IMR-90 (cell line): ENCODE results near the gene AFF2. TPM values are rescaled to one million over a fixed set of nuclear protein-coding genes. Genes with fewer than 3 reads are reported as not detected.

Experiments used
- ATAC-seq: fragments of 200-7000 bp; cut with Tn5 transposase; 2 replicates; pipeline ENCODE4 v1.9.1; 2020; ENCODE audit warnings: low read depth, mild to moderate bottlenecking, moderate library complexity
- BruUV-seq: library from RNA; stranded (reverse); fragments of 400-500 nt; replicated peaks from 2 replicates; lab custom pipeline; 2021; lab: Mats Ljungman, UMichigan
- CTCF ChIA-PET: fragments of 300-600 bp; formaldehyde crosslinking; extraction: SDS; loops from one replicate; lab custom pipeline; 2021; ENCODE audit warnings: antibody characterized with exemption; lab: Yijun Ruan, JAX
- POLR2A ChIA-PET: fragments of 300-600 bp; sonication (Branson Sonifier 250); formaldehyde crosslinking; loops from one replicate; lab custom pipeline; 2022; ENCODE audit warnings: antibody characterized with exemption; ENCODE audit not compliant: unreplicated experiment; lab: Charles Lee
- DNase-seq: peaks from one replicate; pipeline ENCODE4 v3.0.0; 2013
- H2AFZ ChIP-seq: replicated peaks from 2 replicates; pipeline ENCODE3; 2013; ENCODE audit warnings: low read length, mild to moderate bottlenecking; ENCODE audit not compliant: poor library complexity
- H2AK5ac ChIP-seq: 2 replicates; pipeline ENCODE4 v1.6.1; 2013; ENCODE audit warnings: low read depth, low read length, inconsistent platforms
- H2AK9ac ChIP-seq: replicated peaks from 2 replicates; pipeline ENCODE3; 2013; ENCODE audit warnings: mild to moderate bottlenecking, low read depth, low read length, moderate library complexity; ENCODE audit not compliant: poor library complexity
- H2BK120ac ChIP-seq: 2 replicates; pipeline ENCODE4 v1.6.1; 2013; ENCODE audit warnings: low read depth, low read length, inconsistent platforms
- H2BK15ac ChIP-seq: 3 replicates; pipeline ENCODE4 v1.6.1; 2013; ENCODE audit warnings: low read depth, low read length, inconsistent platforms
- H2BK20ac ChIP-seq: 2 replicates; pipeline ENCODE4 v1.6.1; 2013; ENCODE audit warnings: low read depth, mild to moderate bottlenecking, inconsistent platforms, low read length, moderate library complexity
- H2BK5ac ChIP-seq: 2 replicates; pipeline ENCODE4 v1.6.1; 2013; ENCODE audit warnings: mild to moderate bottlenecking, low read depth, low read length, inconsistent platforms; ENCODE audit not compliant: poor library complexity, severe bottlenecking
- H3K14ac ChIP-seq: replicated peaks from 2 replicates; pipeline ENCODE4 v1.6.1; 2013; ENCODE audit warnings: low read depth, low read length, inconsistent platforms
- H3K18ac ChIP-seq: 2 replicates; pipeline ENCODE4 v1.6.1; 2013; ENCODE audit warnings: low read depth, low read length, control low read depth
- H3K23ac ChIP-seq: 2 replicates; pipeline ENCODE4 v1.6.1; 2013; ENCODE audit warnings: low read depth, low read length, inconsistent platforms
- H3K27ac ChIP-seq: 2 replicates; pipeline ENCODE4 v1.5.1; 2013; ENCODE audit warnings: mild to moderate bottlenecking, control low read depth, low read length; ENCODE audit not compliant: insufficient read depth
- H3K27me3 ChIP-seq: 2 replicates; pipeline ENCODE4 v1.6.1; 2013; ENCODE audit warnings: low read length; ENCODE audit not compliant: control insufficient read depth, insufficient read depth
- H3K36me3 ChIP-seq: 2 replicates; pipeline ENCODE4 v1.6.1; 2013; ENCODE audit warnings: low read length, mixed read lengths; ENCODE audit not compliant: control insufficient read depth, insufficient read depth
- H3K4ac ChIP-seq: 2 replicates; pipeline ENCODE4 v1.6.1; 2013; ENCODE audit warnings: low read depth, low read length, inconsistent platforms
- H3K4me1 ChIP-seq: 2 replicates; pipeline ENCODE4 v1.6.1; 2013; ENCODE audit warnings: low read length, mixed read lengths; ENCODE audit not compliant: control insufficient read depth, insufficient read depth
- H3K4me2 ChIP-seq: 2 replicates; pipeline ENCODE4 v1.6.1; 2013; ENCODE audit warnings: low read depth, mild to moderate bottlenecking, control low read depth, low read length, moderate library complexity
- H3K4me3 ChIP-seq: 2 replicates; pipeline ENCODE4 v1.5.1; 2013; ENCODE audit warnings: low read depth, mild to moderate bottlenecking, control low read depth, low read length, moderate library complexity; ENCODE audit not compliant: insufficient read depth
- H3K56ac ChIP-seq: 2 replicates; pipeline ENCODE4 v1.6.1; 2013; ENCODE audit warnings: low read length, inconsistent platforms; ENCODE audit not compliant: insufficient read depth; ENCODE audit errors: extremely low read depth
- H3K79me1 ChIP-seq, 2 experiments: 2 replicates each; pipeline ENCODE4 v1.6.1; 2013; ENCODE audit warnings: low read length in 2 of 2, inconsistent platforms in 1 of 2, low read depth in 1 of 2
- H3K9ac ChIP-seq: 2 replicates; pipeline ENCODE4 v1.6.1; 2013; ENCODE audit warnings: low read depth, low read length, control low read depth
- H3K9me1 ChIP-seq: 2 replicates; pipeline ENCODE4 v1.6.1; 2013; ENCODE audit warnings: low read length, inconsistent platforms; ENCODE audit not compliant: insufficient read depth
- H3K9me3 ChIP-seq: 2 replicates; pipeline ENCODE4 v1.6.1; 2013; ENCODE audit warnings: low read length; ENCODE audit not compliant: control insufficient read depth, insufficient read depth
- H4K20me1 ChIP-seq: 2 replicates; pipeline ENCODE4 v1.6.1; 2013; ENCODE audit warnings: low read length, inconsistent platforms; ENCODE audit not compliant: insufficient read depth
- H4K5ac ChIP-seq: 2 replicates; pipeline ENCODE4 v1.6.1; 2013; ENCODE audit warnings: mild to moderate bottlenecking, low read depth, low read length, control low read depth
- H4K8ac ChIP-seq, 2 experiments: 2 replicates each; pipeline ENCODE4 v1.6.1; 2013; ENCODE audit warnings: low read depth in 2 of 2, low read length in 2 of 2, control low read depth in 1 of 2, inconsistent platforms in 1 of 2
- H4K91ac ChIP-seq: 2 replicates; pipeline ENCODE4 v1.6.1; 2013; ENCODE audit warnings: low read depth, low read length, inconsistent platforms; ENCODE audit not compliant: insufficient read depth
- MAFK ChIP-seq: IDR thresholded peaks from 2 replicates; pipeline ENCODE4 v1.6.1; 2012; ENCODE audit warnings: low read depth, low read length, improper control_type of control experiment
- RFX5 ChIP-seq: IDR thresholded peaks from 2 replicates; pipeline ENCODE4 v1.8.0; 2012; ENCODE audit warnings: low read depth, mild to moderate bottlenecking, low read length, moderate library complexity
- dilution Hi-C: fragments of 300-500 bp; cut with HindIII; formaldehyde crosslinking; loops from one replicate; pipeline ENCODE4 v1.14.3; 2018; ENCODE audit warnings: low sequenced_read_pairs; ENCODE audit not compliant: unreplicated experiment
- in situ Hi-C: fragments of 300-500 bp; cut with MboI; formaldehyde crosslinking; loops from 3 replicates; pipeline ENCODE4 v1.14.3; 2019; ENCODE audit warnings: low sequenced_read_pairs, inconsistent platforms, mixed read lengths
- intact Hi-C: fragments of 100-400 bp; cut with micrococcal nuclease; formaldehyde crosslinking; loops from 2 replicates; pipeline ENCODE4 v1.10.0; 2022
- polyA plus RNA-seq, 3 experiments: library from polyadenylated mRNA; depleted of rRNA; stranded (reverse); fragments of >200 nt; gene quantifications; 2 replicates each; pipeline ENCODE4 v1.2.3, GENCODE V29; 2012; ENCODE audit warnings: low replicate concordance in 1 of 3
- total RNA-seq: library from RNA; depleted of rRNA; stranded (reverse); fragments of >200 nt; gene quantifications from 2 replicates; pipeline ENCODE4 v1.2.3, GENCODE V29; 2012

The AFF2 gene
- total and polyA plus RNA-seq, 2 of the 4 experiments (the other 2 are of a cell fraction): 0.15 to 0.72 TPM

DNA sequence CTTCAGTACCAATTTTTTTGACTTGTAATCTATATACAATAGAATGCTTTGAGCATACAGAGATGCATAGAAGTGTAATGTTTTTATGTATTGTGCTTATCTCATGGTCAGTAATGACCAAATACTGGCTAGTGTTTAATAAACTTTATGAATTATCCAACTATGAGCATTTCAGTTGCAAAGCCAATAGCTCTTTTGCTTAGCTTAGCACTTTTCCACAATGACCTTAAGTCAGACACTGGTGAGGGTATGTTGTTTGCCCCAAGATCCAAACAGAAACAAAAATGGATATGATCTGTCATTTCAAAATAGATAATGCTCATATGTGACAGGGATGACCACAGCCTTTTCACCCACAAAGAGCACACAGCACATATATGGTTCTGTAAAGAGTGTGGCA is 393.0 kb downstream of the AFF2 start:
- CTCF ChIA-PET: no interaction called here
- H4K8ac ChIP-seq: no peak overlapping the region
- H2BK15ac ChIP-seq: no peak overlapping the region
- no peak overlapping the region for H2BK120ac ChIP-seq
- no peak overlapping the region for H4K91ac ChIP-seq
- no peaks in the 10 kb centered on the region for H3K9me3 ChIP-seq
- intact Hi-C loops (no loop called here), in situ Hi-C loops (no loop called here), dilution Hi-C loops (no loop called here)
- no peak overlapping the region for H3K56ac ChIP-seq
- no peaks in the 10 kb centered on the region for H3K79me1 ChIP-seq
- H4K5ac ChIP-seq: no peak overlapping the region
- H3K4me2 ChIP-seq: no peak overlapping the region
- no peak overlapping the region for H2AK9ac ChIP-seq
- H4K20me1 ChIP-seq: no peaks in the 10 kb centered on the region
- TF ChIP-seq RFX5: no peak
- peak; percentile 82 for TF ChIP-seq MAFK
- no peak overlapping the region for H3K27ac ChIP-seq
- no peak overlapping the region for H2AK5ac ChIP-seq
- no peaks in the 10 kb centered on the region for H3K36me3 ChIP-seq
- BruUV-seq: no TSS peak
- no peak overlapping the region for H3K23ac ChIP-seq
- H3K4me1 ChIP-seq: no peaks in the 10 kb centered on the region
- no peaks in the 10 kb centered on the region for H3K27me3 ChIP-seq
- DNase-seq (no peak), ATAC-seq (no peak)
- H2BK20ac ChIP-seq: no peak overlapping the region
- POLR2A ChIA-PET: no interaction called here
- no peak overlapping the region for H2BK5ac ChIP-seq
- no peak overlapping the region for H2AFZ ChIP-seq
- no peak overlapping the region for H3K14ac ChIP-seq
- no peak overlapping the region for H3K9ac ChIP-seq
- no peak overlapping the region for H3K4ac ChIP-seq
- no peak overlapping the region for H3K18ac ChIP-seq
- no peak overlapping the region for H3K4me3 ChIP-seq
- no peaks in the 10 kb centered on the region for H3K9me1 ChIP-seq
